ENCODE results near the gene CMSS1. TPM values are rescaled to one million over a fixed set of nuclear protein-coding genes. Genes with fewer than 3 reads are reported as not detected.

The CMSS1 gene
- total RNA-seq, 2 experiments from 2014 or later, result 95.8 to 106 TPM

- Mint-ChIP-seq H3K27ac (no peak overlapping the region), H3K4me3 (no peak overlapping the region), H3K9me3 (peaks cover 3% of the 10 kb centered on the region), H3K4me1 (ENCODE audit: low read depth) (peaks cover 2% of the 10 kb centered on the region), H3K36me3 (ENCODE audit: low read depth) (peaks cover 48% of the 10 kb centered on the region), H3K27me3 (ENCODE audit: low read depth) (no peaks in the 10 kb centered on the region)
- intact Hi-C loops (cut with micrococcal nuclease), result no loop called here
- CTCF ChIA-PET, result interaction anchor here (1.3 kb wide), 1 partner anchor 60 kb away, joined by 3 read pairs; no protein-coding TSS in a partner anchor
- no peak for DNase-seq
These were observed 332.2 kb downstream of the CMSS1 start for GRCh38 chr3:100149713-100150415.

GRCh38 chr3:100150473-100150872, 332.8 kb downstream of the CMSS1 start:
- Mint-ChIP-seq H3K4me1 (ENCODE audit: low read depth) (peaks cover 2% of the 10 kb centered on the region), H3K9me3 (peaks cover 9% of the 10 kb centered on the region), H3K27ac (no peak overlapping the region), H3K4me3 (no peak overlapping the region), H3K27me3 (ENCODE audit: low read depth) (no peaks in the 10 kb centered on the region), H3K36me3 (ENCODE audit: low read depth) (peaks cover 54% of the 10 kb centered on the region)
- CTCF ChIA-PET, result interaction anchor here (0.7 kb wide), 1 partner anchor 34 kb away, joined by 3 read pairs; no protein-coding TSS in a partner anchor
- intact Hi-C loops (cut with micrococcal nuclease), result no loop called here
- no peak for DNase-seq

GRCh38 chr3:100151024-100151707, 333.5 kb downstream of the CMSS1 start:
- H3K9me3 Mint-ChIP-seq, result peaks cover 10% of the 10 kb centered on the region
- intact Hi-C loops (cut with micrococcal nuclease), result no loop called here
- DNase-seq, result no peak
- no peak overlapping the region for H3K27ac Mint-ChIP-seq
- H3K4me3 Mint-ChIP-seq, result no peak overlapping the region
- CTCF ChIA-PET, result interaction anchor here (0.7 kb wide), 1 partner anchor 34 kb away, joined by 3 read pairs; no protein-coding TSS in a partner anchor
- no peaks in the 10 kb centered on the region for H3K27me3 Mint-ChIP-seq (ENCODE audit: low read depth)
- H3K36me3 Mint-ChIP-seq (ENCODE audit: low read depth), result peaks cover 57% of the 10 kb centered on the region
- H3K4me1 Mint-ChIP-seq (ENCODE audit: low read depth), result peaks cover 2% of the 10 kb centered on the region

- DNase-seq, result no peak
- Mint-ChIP-seq H3K9me3 (peaks cover 14% of the 10 kb centered on the region), H3K4me3 (no peak overlapping the region), H3K36me3 (ENCODE audit: low read depth) (peaks cover 67% of the 10 kb centered on the region), H3K4me1 (ENCODE audit: low read depth) (no peaks in the 10 kb centered on the region), H3K27ac (no peak overlapping the region), H3K27me3 (ENCODE audit: low read depth) (no peaks in the 10 kb centered on the region)
- intact Hi-C loops (cut with micrococcal nuclease), result no loop called here
- CTCF ChIA-PET, result interaction anchor here (1.1 kb wide), 1 partner anchor 18 kb away, joined by 3 read pairs; no protein-coding TSS in a partner anchor
These were observed 336.5 kb downstream of the CMSS1 start for GRCh38 chr3:100154171-100154570.

GRCh38 chr3:100155128-100155527, 337.5 kb downstream of the CMSS1 start:
- peaks cover 14% of the 10 kb centered on the region for H3K9me3 Mint-ChIP-seq
- CTCF ChIA-PET, result interaction anchor here (0.7 to 1.1 kb wide), 2 partner anchors 19 to 46 kb away, joined by 3 to 5 read pairs; no protein-coding TSS in a partner anchor
- H3K36me3 Mint-ChIP-seq (ENCODE audit: low read depth), result peaks cover 60% of the 10 kb centered on the region
- peaks cover 2% of the 10 kb centered on the region for H3K4me1 Mint-ChIP-seq (ENCODE audit: low read depth)
- H3K27ac Mint-ChIP-seq, result no peak overlapping the region
- H3K27me3 Mint-ChIP-seq (ENCODE audit: low read depth), result no peaks in the 10 kb centered on the region
- H3K4me3 Mint-ChIP-seq, result no peak overlapping the region
- no peak for DNase-seq
- intact Hi-C loops (cut with micrococcal nuclease), result no loop called here

GRCh38 chr3:100155590-100155989, 337.9 kb downstream of the CMSS1 start:
- H3K36me3 Mint-ChIP-seq (ENCODE audit: low read depth), result peaks cover 59% of the 10 kb centered on the region
- H3K4me1 Mint-ChIP-seq (ENCODE audit: low read depth), result peaks cover 3% of the 10 kb centered on the region
- intact Hi-C loops (cut with micrococcal nuclease), result no loop called here
- no peak overlapping the region for H3K27ac Mint-ChIP-seq
- CTCF ChIA-PET, result interaction anchor here (0.6 to 0.7 kb wide), 3 partner anchors 46 to 1422 kb away, joined by 3 to 5 read pairs (median 3); no protein-coding TSS in a partner anchor
- DNase-seq, result no peak
- H3K27me3 Mint-ChIP-seq (ENCODE audit: low read depth), result no peaks in the 10 kb centered on the region
- H3K9me3 Mint-ChIP-seq, result peaks cover 14% of the 10 kb centered on the region
- no peak overlapping the region for H3K4me3 Mint-ChIP-seq

- CTCF ChIA-PET, result no interaction called here
- H3K4me1 Mint-ChIP-seq (ENCODE audit: low read depth), result peaks cover 3% of the 10 kb centered on the region
- no peak overlapping the region for H3K4me3 Mint-ChIP-seq
- no peak for DNase-seq
- peaks cover 43% of the 10 kb centered on the region for H3K36me3 Mint-ChIP-seq (ENCODE audit: low read depth)
- intact Hi-C loops (cut with micrococcal nuclease), result no loop called here
- no peaks in the 10 kb centered on the region for H3K27me3 Mint-ChIP-seq (ENCODE audit: low read depth)
- H3K9me3 Mint-ChIP-seq, result peaks cover 14% of the 10 kb centered on the region
- H3K27ac Mint-ChIP-seq, result no peak overlapping the region
These were observed 340.0 kb downstream of the CMSS1 start for GRCh38 chr3:100157685-100158084.

GRCh38 chr3:100158918-100159330, 341.3 kb downstream of the CMSS1 start:
- intact Hi-C loops (cut with micrococcal nuclease), result no loop called here
- Mint-ChIP-seq H3K4me3 (no peak overlapping the region), H3K27me3 (ENCODE audit: low read depth) (no peaks in the 10 kb centered on the region), H3K4me1 (ENCODE audit: low read depth) (peaks cover 3% of the 10 kb centered on the region), H3K36me3 (ENCODE audit: low read depth) (peaks cover 36% of the 10 kb centered on the region), H3K27ac (no peak overlapping the region), H3K9me3 (peaks cover 11% of the 10 kb centered on the region)
- DNase-seq, result no peak
- CTCF ChIA-PET, result no interaction called here

GRCh38 chr3:100159331-100160153, 341.9 kb downstream of the CMSS1 start:
- DNase-seq, result no peak
- Mint-ChIP-seq H3K4me1 (ENCODE audit: low read depth) (peaks cover 3% of the 10 kb centered on the region), H3K36me3 (ENCODE audit: low read depth) (peaks cover 36% of the 10 kb centered on the region), H3K9me3 (peaks cover 11% of the 10 kb centered on the region), H3K27me3 (ENCODE audit: low read depth) (no peaks in the 10 kb centered on the region), H3K27ac (no peak overlapping the region), H3K4me3 (no peak overlapping the region)
- CTCF ChIA-PET, result no interaction called here
- intact Hi-C loops (cut with micrococcal nuclease), result no loop called here

- H3K4me1 Mint-ChIP-seq (ENCODE audit: low read depth), result peaks cover 3% of the 10 kb centered on the region
- H3K27ac Mint-ChIP-seq, result no peak overlapping the region
- intact Hi-C loops (cut with micrococcal nuclease), result no loop called here
- no peaks in the 10 kb centered on the region for H3K27me3 Mint-ChIP-seq (ENCODE audit: low read depth)
- CTCF ChIA-PET, result interaction anchor here (1.5 kb wide), 1 partner anchor 88 kb away, joined by 4 read pairs; no protein-coding TSS in a partner anchor
- H3K9me3 Mint-ChIP-seq, result peaks cover 4% of the 10 kb centered on the region
- no peak for DNase-seq
- H3K36me3 Mint-ChIP-seq (ENCODE audit: low read depth), result peaks cover 31% of the 10 kb centered on the region
- H3K4me3 Mint-ChIP-seq, result no peak overlapping the region
These were observed 342.9 kb downstream of the CMSS1 start for GRCh38 chr3:100160521-100160920.

- Mint-ChIP-seq H3K4me1 (ENCODE audit: low read depth) (peaks cover 3% of the 10 kb centered on the region), H3K27ac (no peak overlapping the region), H3K9me3 (no peaks in the 10 kb centered on the region), H3K36me3 (ENCODE audit: low read depth) (peaks cover 15% of the 10 kb centered on the region), H3K27me3 (ENCODE audit: low read depth) (no peaks in the 10 kb centered on the region), H3K4me3 (no peak overlapping the region)
- intact Hi-C loops (cut with micrococcal nuclease), result no loop called here
- CTCF ChIA-PET, result interaction anchor here (0.7 to 1.5 kb wide), 2 partner anchors 11 to 55 kb away, joined by 3 read pairs; no protein-coding TSS in a partner anchor
- DNase-seq, result no peak
These were observed 346.1 kb downstream of the CMSS1 start for GRCh38 chr3:100163787-100164186.

GRCh38 chr3:100164743-100165142, 347.1 kb downstream of the CMSS1 start:
- Mint-ChIP-seq H3K4me1 (ENCODE audit: low read depth) (peaks cover 3% of the 10 kb centered on the region), H3K27ac (no peak overlapping the region), H3K4me3 (no peak overlapping the region), H3K36me3 (ENCODE audit: low read depth) (peaks cover 16% of the 10 kb centered on the region), H3K27me3 (ENCODE audit: low read depth) (no peaks in the 10 kb centered on the region), H3K9me3 (no peaks in the 10 kb centered on the region)
- DNase-seq, result no peak
- CTCF ChIA-PET, result no interaction called here
- intact Hi-C loops (cut with micrococcal nuclease), result no loop called here

All from activated naive CD4-positive, alpha-beta T cell treated with anti-CD3 and anti-CD28 coated beads for 36 hours (primary cell).